Measurements from ENCODE around the gene RNH1.

- no peak for TF ChIP-seq CTCF (IDR thresholded peaks at IDR 0.05; ENCODE audit: low read depth, low read length, poor library complexity, severe bottlenecking)
- no peak for TF ChIP-seq EZH2phosphoT487 (IDR thresholded peaks at IDR 0.05; ENCODE audit: borderline replicate concordance, low read length)
Measured at GRCh38 chr11:537622-538430, 30.8 kb upstream of the RNH1 start.
